ENCODE data around the gene IL13RA1.
"Not testable (repeated sequence)": the region's sequence is repeated elsewhere in the genome, so short reads cannot be mapped to it uniquely, and the experiment has no call there.

The IL13RA1 gene

GRCh38 chrX:118729042-118729652 is 1.7 kb downstream of the IL13RA1 start:
- no peaks in the 10 kb centered on the region for H3K36me3 ChIP-seq (ENCODE audit: control insufficient read depth in 2 of 2, insufficient read depth in 2 of 2, low read length in 2 of 2)
- peak overlapping the region; percentile 73 to 74 for H3K4me3 ChIP-seq (ENCODE audit: low read length in 2 of 2)
- peak overlapping the region in 1 of 2 donors; percentile 21 for H3K9ac ChIP-seq (ENCODE audit: low read length in 2 of 2)
- H3K27me3 ChIP-seq (ENCODE audit: control insufficient read depth in 1 of 2, insufficient read depth in 2 of 2, low read length in 2 of 2), result peaks cover 0 to 2% of the 10 kb centered on the region in 2 donors
- H3K4me1 ChIP-seq (ENCODE audit: control insufficient read depth, insufficient read depth, low read length), result peaks cover 15% of the 10 kb centered on the region
- H3K9me3 ChIP-seq (ENCODE audit: control insufficient read depth in 2 of 2, low read length in 2 of 2), result no peaks in the 10 kb centered on the region
- peak overlapping the region; percentile 84 for H3K27ac ChIP-seq (ENCODE audit: low read length)

GRCh38 chrX:118730500-118731247 is 3.3 kb downstream of the IL13RA1 start:
- no peak overlapping the region for H3K27ac ChIP-seq (ENCODE audit: low read length)
- H3K36me3 ChIP-seq (ENCODE audit: control insufficient read depth in 2 of 2, insufficient read depth in 2 of 2, low read length in 2 of 2), result no peaks in the 10 kb centered on the region
- H3K4me3 ChIP-seq (ENCODE audit: low read length in 2 of 2), result no peak overlapping the region
- H3K9ac ChIP-seq (ENCODE audit: low read length in 2 of 2), result no peak overlapping the region
- H3K27me3 ChIP-seq (ENCODE audit: control insufficient read depth in 1 of 2, insufficient read depth in 2 of 2, low read length in 2 of 2), result peaks cover 0 to 2% of the 10 kb centered on the region in 2 donors
- H3K9me3 ChIP-seq (ENCODE audit: control insufficient read depth in 2 of 2, low read length in 2 of 2), result no peaks in the 10 kb centered on the region
- H3K4me1 ChIP-seq (ENCODE audit: control insufficient read depth, insufficient read depth, low read length), result peaks cover 15% of the 10 kb centered on the region

- not testable (repeated sequence) for H3K9me3 ChIP-seq (ENCODE audit: control insufficient read depth in 2 of 2, low read length in 2 of 2); H3K9ac ChIP-seq (ENCODE audit: low read length in 2 of 2); H3K36me3 ChIP-seq (ENCODE audit: control insufficient read depth in 2 of 2, insufficient read depth in 2 of 2, low read length in 2 of 2); H3K4me3 ChIP-seq (ENCODE audit: low read length in 2 of 2); H3K27me3 ChIP-seq (ENCODE audit: control insufficient read depth in 1 of 2, insufficient read depth in 2 of 2, low read length in 2 of 2); H3K4me1 ChIP-seq (ENCODE audit: control insufficient read depth, insufficient read depth, low read length); H3K27ac ChIP-seq (ENCODE audit: low read length)
These were observed 5.1 kb downstream of the IL13RA1 start for GRCh38 chrX:118732551-118732950.

GRCh38 chrX:118734909-118735308 is 7.5 kb downstream of the IL13RA1 start:
- Histone ChIP-seq H3K27ac (ENCODE audit: low read length) (no peak overlapping the region), H3K9ac (ENCODE audit: low read length in 2 of 2) (no peak overlapping the region), H3K4me1 (ENCODE audit: control insufficient read depth, insufficient read depth, low read length) (peaks cover 8% of the 10 kb centered on the region), H3K9me3 (ENCODE audit: control insufficient read depth in 2 of 2, low read length in 2 of 2) (no peaks in the 10 kb centered on the region), H3K27me3 (ENCODE audit: control insufficient read depth in 1 of 2, insufficient read depth in 2 of 2, low read length in 2 of 2) (no peaks in the 10 kb centered on the region), H3K36me3 (ENCODE audit: control insufficient read depth in 2 of 2, insufficient read depth in 2 of 2, low read length in 2 of 2) (no peaks in the 10 kb centered on the region), H3K4me3 (ENCODE audit: low read length in 2 of 2) (no peak overlapping the region)

GRCh38 chrX:118736394-118737010 is 9.1 kb downstream of the IL13RA1 start:
- Histone ChIP-seq H3K27me3 (ENCODE audit: control insufficient read depth in 1 of 2, insufficient read depth in 2 of 2, low read length in 2 of 2) (no peaks in the 10 kb centered on the region), H3K27ac (ENCODE audit: low read length) (no peak overlapping the region), H3K36me3 (ENCODE audit: control insufficient read depth in 2 of 2, insufficient read depth in 2 of 2, low read length in 2 of 2) (no peaks in the 10 kb centered on the region), H3K4me1 (ENCODE audit: control insufficient read depth, insufficient read depth, low read length) (peaks cover 6% of the 10 kb centered on the region), H3K9ac (ENCODE audit: low read length in 2 of 2) (no peak overlapping the region), H3K9me3 (ENCODE audit: control insufficient read depth in 2 of 2, low read length in 2 of 2) (no peaks in the 10 kb centered on the region), H3K4me3 (ENCODE audit: low read length in 2 of 2) (no peak overlapping the region)

GRCh38 chrX:118739577-118739976 is 12.2 kb downstream of the IL13RA1 start:
- H3K9ac ChIP-seq (ENCODE audit: low read length in 2 of 2), result no peak overlapping the region
- no peaks in the 10 kb centered on the region for H3K9me3 ChIP-seq (ENCODE audit: control insufficient read depth in 2 of 2, low read length in 2 of 2)
- peaks cover 6% of the 10 kb centered on the region for H3K4me1 ChIP-seq (ENCODE audit: control insufficient read depth, insufficient read depth, low read length)
- H3K27ac ChIP-seq (ENCODE audit: low read length), result no peak overlapping the region
- no peaks in the 10 kb centered on the region for H3K27me3 ChIP-seq (ENCODE audit: control insufficient read depth in 1 of 2, insufficient read depth in 2 of 2, low read length in 2 of 2)
- H3K4me3 ChIP-seq (ENCODE audit: low read length in 2 of 2), result no peak overlapping the region
- peaks cover 0 to 6% of the 10 kb centered on the region in 2 donors for H3K36me3 ChIP-seq (ENCODE audit: control insufficient read depth in 2 of 2, insufficient read depth in 2 of 2, low read length in 2 of 2)

GRCh38 chrX:118740276-118740889 is 13.0 kb downstream of the IL13RA1 start:
- Histone ChIP-seq H3K4me3 (ENCODE audit: low read length in 2 of 2) (no peak overlapping the region), H3K9me3 (ENCODE audit: control insufficient read depth in 2 of 2, low read length in 2 of 2) (no peaks in the 10 kb centered on the region), H3K4me1 (ENCODE audit: control insufficient read depth, insufficient read depth, low read length) (peaks cover 8% of the 10 kb centered on the region), H3K27me3 (ENCODE audit: control insufficient read depth in 1 of 2, insufficient read depth in 2 of 2, low read length in 2 of 2) (no peaks in the 10 kb centered on the region), H3K9ac (ENCODE audit: low read length in 2 of 2) (no peak overlapping the region), H3K36me3 (ENCODE audit: control insufficient read depth in 2 of 2, insufficient read depth in 2 of 2, low read length in 2 of 2) (peaks cover 0 to 6% of the 10 kb centered on the region in 2 donors), H3K27ac (ENCODE audit: low read length) (no peak overlapping the region)

- H3K27me3 ChIP-seq (ENCODE audit: control insufficient read depth in 1 of 2, insufficient read depth in 2 of 2, low read length in 2 of 2), result no peaks in the 10 kb centered on the region
- peaks cover 0 to 6% of the 10 kb centered on the region in 2 donors for H3K36me3 ChIP-seq (ENCODE audit: control insufficient read depth in 2 of 2, insufficient read depth in 2 of 2, low read length in 2 of 2)
- no peak overlapping the region for H3K4me3 ChIP-seq (ENCODE audit: low read length in 2 of 2)
- H3K9ac ChIP-seq (ENCODE audit: low read length in 2 of 2), result no peak overlapping the region
- H3K27ac ChIP-seq (ENCODE audit: low read length), result no peak overlapping the region
- H3K4me1 ChIP-seq (ENCODE audit: control insufficient read depth, insufficient read depth, low read length), result peaks cover 10% of the 10 kb centered on the region
- no peaks in the 10 kb centered on the region for H3K9me3 ChIP-seq (ENCODE audit: control insufficient read depth in 2 of 2, low read length in 2 of 2)
These were observed 14.8 kb downstream of the IL13RA1 start for GRCh38 chrX:118742176-118742575.

- Histone ChIP-seq H3K27me3 (ENCODE audit: control insufficient read depth in 1 of 2, insufficient read depth in 2 of 2, low read length in 2 of 2) (no peaks in the 10 kb centered on the region), H3K36me3 (ENCODE audit: control insufficient read depth in 2 of 2, insufficient read depth in 2 of 2, low read length in 2 of 2) (peaks cover 0 to 6% of the 10 kb centered on the region in 2 donors), H3K4me1 (ENCODE audit: control insufficient read depth, insufficient read depth, low read length) (peaks cover 4% of the 10 kb centered on the region), H3K4me3 (ENCODE audit: low read length in 2 of 2) (no peak overlapping the region), H3K9ac (ENCODE audit: low read length in 2 of 2) (no peak overlapping the region), H3K9me3 (ENCODE audit: control insufficient read depth in 2 of 2, low read length in 2 of 2) (no peaks in the 10 kb centered on the region), H3K27ac (ENCODE audit: low read length) (no peak overlapping the region)
These were observed 18.2 kb downstream of the IL13RA1 start for GRCh38 chrX:118745570-118745969.

GRCh38 chrX:118751950-118752783 is 24.8 kb downstream of the IL13RA1 start:
- Histone ChIP-seq H3K27ac (ENCODE audit: low read length) (no peak overlapping the region), H3K27me3 (ENCODE audit: control insufficient read depth in 1 of 2, insufficient read depth in 2 of 2, low read length in 2 of 2) (no peaks in the 10 kb centered on the region), H3K4me3 (ENCODE audit: low read length in 2 of 2) (no peak overlapping the region)

More at GRCh38 chrX:118751950-118752783, 24.8 kb downstream of the IL13RA1 start:
- H3K9ac ChIP-seq (ENCODE audit: low read length in 2 of 2), result no peak overlapping the region
- no peaks in the 10 kb centered on the region for H3K9me3 ChIP-seq (ENCODE audit: control insufficient read depth in 2 of 2, low read length in 2 of 2)
- no peaks in the 10 kb centered on the region for H3K4me1 ChIP-seq (ENCODE audit: control insufficient read depth, insufficient read depth, low read length)
- peaks cover 0 to 2% of the 10 kb centered on the region in 2 donors for H3K36me3 ChIP-seq (ENCODE audit: control insufficient read depth in 2 of 2, insufficient read depth in 2 of 2, low read length in 2 of 2)
